HL-60 (cell line): Measurements from ENCODE around the gene VCAN.

Experiments used
- DNase-seq, 2 experiments: peaks; one replicate each; pipeline ENCODE4 v3.0.0-alpha.2; 2010 to 2020; ENCODE audit warnings: low read depth in 1 of 2, low spot score in 1 of 2
- H3K27ac ChIP-seq: fragments of 250-450 bp; sonication (Bioruptor Pico); replicated peaks from 2 replicates; pipeline ENCODE4 v1.5.1; 2020; ENCODE audit warnings: mild to moderate bottlenecking, moderate library complexity
- H3K27me3 ChIP-seq: fragments of 250-450 bp; sonication (Bioruptor Pico); 2 replicates; pipeline ENCODE4 v1.5.1; 2021; ENCODE audit warnings: mild to moderate bottlenecking, moderate library complexity; ENCODE audit not compliant: insufficient read depth, poor library complexity, severe bottlenecking
- H3K4me3 ChIP-seq: replicated peaks from 2 replicates; pipeline ENCODE4 v1.5.1; 2011; ENCODE audit warnings: mild to moderate bottlenecking, control low read depth, low read length; ENCODE audit not compliant: insufficient read depth
- GABPA ChIP-seq: IDR thresholded peaks from 2 replicates; pipeline ENCODE4 v1.6.1; 2012; ENCODE audit warnings: low read depth
- POLR2AphosphoS5 ChIP-seq: IDR thresholded peaks from 2 replicates; pipeline ENCODE4 v1.6.1; 2012; ENCODE audit warnings: low read depth
- SPI1 ChIP-seq: IDR thresholded peaks from 2 replicates; pipeline ENCODE4 v1.6.1; 2012; ENCODE audit warnings: low read depth, mild to moderate bottlenecking, borderline replicate concordance
- TF ChIP-seq, protein P1 (sequence below): IDR thresholded peaks from one replicate; pipeline ENCODE4 v1.5.1; 2011; ENCODE audit warnings: low read length, control low read depth, inconsistent platforms; ENCODE audit not compliant: insufficient read depth
- TF ChIP-seq, protein P2 (sequence below): IDR thresholded peaks from 2 replicates; pipeline ENCODE4 v1.6.1; 2012; ENCODE audit warnings: low read depth; ENCODE audit not compliant: insufficient replicate concordance

The VCAN gene

DNA sequence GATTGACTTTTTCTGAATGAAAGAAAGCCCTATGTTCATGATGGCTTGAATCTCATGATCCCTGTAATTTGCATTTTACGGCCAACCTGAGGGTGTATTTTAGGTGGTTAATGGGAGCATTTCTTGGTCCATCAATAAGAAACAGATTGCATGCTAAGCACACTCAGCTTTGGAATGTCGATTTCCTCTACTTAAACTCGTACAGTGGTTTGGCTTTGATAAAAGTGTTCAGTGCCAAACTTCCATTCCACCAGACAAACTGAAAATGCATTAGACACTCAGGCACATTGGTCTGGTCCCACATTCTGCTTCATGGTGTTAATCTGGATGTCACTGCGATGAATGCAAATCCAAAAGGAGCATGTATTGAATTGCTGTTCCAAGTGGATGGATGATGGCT lies 77.0 kb downstream of the VCAN start:
- Histone ChIP-seq H3K4me3 (no peak overlapping the region), H3K27ac (no peak overlapping the region), H3K27me3 (no peaks in the 10 kb centered on the region)
- DNase-seq: no peak
- TF ChIP-seq, protein P1, sequence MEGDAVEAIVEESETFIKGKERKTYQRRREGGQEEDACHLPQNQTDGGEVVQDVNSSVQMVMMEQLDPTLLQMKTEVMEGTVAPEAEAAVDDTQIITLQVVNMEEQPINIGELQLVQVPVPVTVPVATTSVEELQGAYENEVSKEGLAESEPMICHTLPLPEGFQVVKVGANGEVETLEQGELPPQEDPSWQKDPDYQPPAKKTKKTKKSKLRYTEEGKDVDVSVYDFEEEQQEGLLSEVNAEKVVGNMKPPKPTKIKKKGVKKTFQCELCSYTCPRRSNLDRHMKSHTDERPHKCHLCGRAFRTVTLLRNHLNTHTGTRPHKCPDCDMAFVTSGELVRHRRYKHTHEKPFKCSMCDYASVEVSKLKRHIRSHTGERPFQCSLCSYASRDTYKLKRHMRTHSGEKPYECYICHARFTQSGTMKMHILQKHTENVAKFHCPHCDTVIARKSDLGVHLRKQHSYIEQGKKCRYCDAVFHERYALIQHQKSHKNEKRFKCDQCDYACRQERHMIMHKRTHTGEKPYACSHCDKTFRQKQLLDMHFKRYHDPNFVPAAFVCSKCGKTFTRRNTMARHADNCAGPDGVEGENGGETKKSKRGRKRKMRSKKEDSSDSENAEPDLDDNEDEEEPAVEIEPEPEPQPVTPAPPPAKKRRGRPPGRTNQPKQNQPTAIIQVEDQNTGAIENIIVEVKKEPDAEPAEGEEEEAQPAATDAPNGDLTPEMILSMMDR: no peak
- TF ChIP-seq, protein P2, sequence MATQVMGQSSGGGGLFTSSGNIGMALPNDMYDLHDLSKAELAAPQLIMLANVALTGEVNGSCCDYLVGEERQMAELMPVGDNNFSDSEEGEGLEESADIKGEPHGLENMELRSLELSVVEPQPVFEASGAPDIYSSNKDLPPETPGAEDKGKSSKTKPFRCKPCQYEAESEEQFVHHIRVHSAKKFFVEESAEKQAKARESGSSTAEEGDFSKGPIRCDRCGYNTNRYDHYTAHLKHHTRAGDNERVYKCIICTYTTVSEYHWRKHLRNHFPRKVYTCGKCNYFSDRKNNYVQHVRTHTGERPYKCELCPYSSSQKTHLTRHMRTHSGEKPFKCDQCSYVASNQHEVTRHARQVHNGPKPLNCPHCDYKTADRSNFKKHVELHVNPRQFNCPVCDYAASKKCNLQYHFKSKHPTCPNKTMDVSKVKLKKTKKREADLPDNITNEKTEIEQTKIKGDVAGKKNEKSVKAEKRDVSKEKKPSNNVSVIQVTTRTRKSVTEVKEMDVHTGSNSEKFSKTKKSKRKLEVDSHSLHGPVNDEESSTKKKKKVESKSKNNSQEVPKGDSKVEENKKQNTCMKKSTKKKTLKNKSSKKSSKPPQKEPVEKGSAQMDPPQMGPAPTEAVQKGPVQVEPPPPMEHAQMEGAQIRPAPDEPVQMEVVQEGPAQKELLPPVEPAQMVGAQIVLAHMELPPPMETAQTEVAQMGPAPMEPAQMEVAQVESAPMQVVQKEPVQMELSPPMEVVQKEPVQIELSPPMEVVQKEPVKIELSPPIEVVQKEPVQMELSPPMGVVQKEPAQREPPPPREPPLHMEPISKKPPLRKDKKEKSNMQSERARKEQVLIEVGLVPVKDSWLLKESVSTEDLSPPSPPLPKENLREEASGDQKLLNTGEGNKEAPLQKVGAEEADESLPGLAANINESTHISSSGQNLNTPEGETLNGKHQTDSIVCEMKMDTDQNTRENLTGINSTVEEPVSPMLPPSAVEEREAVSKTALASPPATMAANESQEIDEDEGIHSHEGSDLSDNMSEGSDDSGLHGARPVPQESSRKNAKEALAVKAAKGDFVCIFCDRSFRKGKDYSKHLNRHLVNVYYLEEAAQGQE: no peak
- no peak for TF ChIP-seq GABPA
- TF ChIP-seq SPI1: no peak
- no peak for TF ChIP-seq POLR2AphosphoS5

DNA sequence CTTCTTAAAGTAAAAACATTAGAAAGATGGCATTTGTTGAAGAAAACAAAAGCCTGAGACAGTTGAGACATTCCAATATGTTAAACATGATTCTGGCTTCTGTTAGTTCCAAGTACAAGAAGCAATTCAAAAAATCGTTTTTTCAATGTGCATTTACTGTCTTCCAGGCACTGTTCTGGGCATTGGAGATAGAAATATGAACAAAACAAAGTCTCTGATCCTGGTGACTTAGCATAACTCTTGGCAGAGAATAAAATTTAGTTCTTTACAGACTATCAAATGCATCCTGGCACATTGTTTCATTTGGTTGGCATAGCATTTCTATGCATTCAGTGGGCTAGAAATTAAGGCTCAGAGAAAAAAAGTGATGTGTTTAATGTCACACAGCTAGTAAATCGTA lies 77.5 kb downstream of the VCAN start:
- no peak overlapping the region for H3K27ac ChIP-seq
- no peak overlapping the region for H3K4me3 ChIP-seq
- DNase-seq: no peak
- TF ChIP-seq, protein P2: no peak
- TF ChIP-seq, protein P1: no peak
- TF ChIP-seq GABPA (no peak), SPI1 (no peak), POLR2AphosphoS5 (no peak)
- no peaks in the 10 kb centered on the region for H3K27me3 ChIP-seq

DNA sequence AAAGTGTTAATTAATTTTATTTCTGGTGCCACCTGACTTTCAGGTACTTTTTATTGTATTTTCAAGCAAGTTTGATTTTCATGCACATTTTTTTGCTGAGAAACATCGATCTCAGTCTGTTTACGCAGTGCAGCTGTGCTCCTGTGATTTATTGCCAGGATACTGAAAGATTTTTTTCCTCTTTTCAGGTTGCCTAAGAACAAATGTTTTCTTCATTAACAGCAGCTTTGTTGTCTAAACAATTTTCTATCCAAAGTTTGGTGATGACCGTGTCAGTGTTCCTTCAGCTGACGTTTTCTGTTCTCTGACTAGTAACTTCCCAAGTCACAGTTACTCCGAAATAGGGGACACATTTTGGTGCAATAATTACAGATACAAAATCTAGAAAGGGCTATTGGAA lies 78.1 kb downstream of the VCAN start:
- TF ChIP-seq, protein P2: no peak
- TF ChIP-seq GABPA (no peak), SPI1 (no peak), POLR2AphosphoS5 (no peak)
- TF ChIP-seq, protein P1: no peak
- H3K27me3 ChIP-seq: no peaks in the 10 kb centered on the region
- H3K27ac ChIP-seq: no peak overlapping the region
- no peak overlapping the region for H3K4me3 ChIP-seq
- DNase-seq: no peak
